HepG2 (cell line): ENCODE measurements around the gene EVA1C. TPM values are rescaled to one million over a fixed set of nuclear protein-coding genes. Genes with fewer than 3 reads are reported as not detected.

Experiments
- ATAC-seq: fragments of 200-7000 bp; cut with Tn5 transposase; 3 replicates; pipeline ENCODE4 v1.9.1; 2020; ENCODE audit warnings: mild to moderate bottlenecking, moderate library complexity
- BruUV-seq: library from RNA; stranded (reverse); fragments of 400-500 nt; replicated peaks from 2 replicates; lab custom pipeline; 2021; lab: Mats Ljungman, UMichigan
- CTCF ChIA-PET: fragments of 300-600 bp; formaldehyde crosslinking; extraction: SDS; loops from one replicate; lab custom pipeline; 2021; ENCODE audit warnings: low total read pairs, inconsistent platforms, low intra/inter-chr PET ratio; lab: Yijun Ruan, JAX
- POLR2A ChIA-PET: fragments of 350-600 bp; sonication (Branson Sonifier 250); formaldehyde crosslinking; loops from one replicate; lab custom pipeline; 2020; ENCODE audit warnings: antibody characterized with exemption, inconsistent platforms; lab: Yijun Ruan, JAX
- DNase-seq: peaks from one replicate; pipeline ENCODE4 v3.0.0-alpha.2; 2015; ENCODE audit warnings: low spot score
- FAIRE-seq: peaks from 3 replicates; lab custom pipeline; 2011; peaks lifted over from hg19 to GRCh38; lab: Jason Lieb, UNC
- H2AFZ ChIP-seq: one replicate; pipeline ENCODE4 v1.6.1; 2011; ENCODE audit warnings: low read length, inconsistent platforms
- H3K27ac ChIP-seq: fragments of 300-600 bp; 3 replicates; pipeline ENCODE4 v1.8.0; 2011; ENCODE audit warnings: mixed run types, mild to moderate bottlenecking, mixed read lengths, low read length, inconsistent platforms; ENCODE audit not compliant: insufficient read depth; ENCODE audit errors: extremely low read length
- H3K27me3 ChIP-seq, 2 experiments: fragments of 200-600 bp in 1 of 2; 2 replicates in 1 of 2; 3 replicates in 1 of 2; pipeline versions ENCODE4 v1.6.0 to v1.8.0; 2011; ENCODE audit warnings: low read length in 2 of 2, mild to moderate bottlenecking in 2 of 2, moderate library complexity in 2 of 2, inconsistent platforms in 1 of 2; ENCODE audit not compliant: insufficient read depth in 2 of 2, control insufficient read depth in 1 of 2
- H3K36me3 ChIP-seq, 2 experiments: fragments of 200-600 bp in 1 of 2; replicated peaks in 1 of 2; 2 replicates in 1 of 2; 3 replicates in 1 of 2; pipeline versions ENCODE4 v1.5.1 to v1.8.0; 2011; ENCODE audit warnings: low read length in 2 of 2, inconsistent platforms in 1 of 2; ENCODE audit not compliant: insufficient read depth in 2 of 2, control insufficient read depth in 1 of 2
- H3K4me1 ChIP-seq: 2 replicates; pipeline ENCODE4 v1.5.1; 2012; ENCODE audit warnings: low read length, inconsistent platforms; ENCODE audit not compliant: insufficient read depth
- H3K4me2 ChIP-seq: 2 replicates; pipeline ENCODE4 v1.6.0; 2011; ENCODE audit warnings: low read depth, low read length, inconsistent platforms
- H3K4me3 ChIP-seq, 3 experiments: fragments of 200-600 bp in 1 of 3; sonication (generic), shearing (Covaris generic) in 1 of 3; replicated peaks in 1 of 3; 2 replicates each; pipeline ENCODE4 v1.5.1; 2011 to 2016; ENCODE audit warnings: low read length in 3 of 3, inconsistent platforms in 2 of 3, low read depth in 2 of 3, mild to moderate bottlenecking in 2 of 3, control low read depth in 1 of 3, mixed read lengths in 1 of 3; ENCODE audit not compliant: insufficient read depth in 1 of 3
- H3K79me2 ChIP-seq: one replicate; pipeline ENCODE4 v1.6.1; 2011; ENCODE audit warnings: low read length, inconsistent platforms; ENCODE audit not compliant: insufficient read depth
- H3K9ac ChIP-seq: 2 replicates; pipeline ENCODE4 v1.6.0; 2011; ENCODE audit warnings: mild to moderate bottlenecking, low read depth, low read length, inconsistent platforms; ENCODE audit not compliant: insufficient read depth
- H3K9me3 ChIP-seq: 2 replicates; pipeline ENCODE4 v1.5.1; 2012; ENCODE audit warnings: mild to moderate bottlenecking, low read length
- H4K20me1 ChIP-seq: 2 replicates; pipeline ENCODE4 v1.6.0; 2011; ENCODE audit warnings: inconsistent platforms, mild to moderate bottlenecking, low read length, moderate library complexity; ENCODE audit not compliant: insufficient read depth
- ARID4A ChIP-seq: sonication (generic); formaldehyde crosslinking; IDR thresholded peaks from 2 replicates; pipeline ENCODE4 v1.5.0; 2020; ENCODE audit warnings: mild to moderate bottlenecking, missing genetic modification reagents, borderline replicate concordance
- DPF2 ChIP-seq: sonication (generic); formaldehyde crosslinking; IDR thresholded peaks from 2 replicates; pipeline ENCODE4 v1.4.0; 2020; ENCODE audit warnings: mild to moderate bottlenecking, low read depth, missing genetic modification reagents, borderline replicate concordance
- PHF20 ChIP-seq: sonication (generic); formaldehyde crosslinking; IDR thresholded peaks from 2 replicates; pipeline ENCODE4 v1.5.0; 2020; ENCODE audit warnings: mild to moderate bottlenecking, missing genetic modification reagents
- RAD21 ChIP-seq: fragments of 450-650 bp; formaldehyde crosslinking; IDR thresholded peaks from 2 replicates; pipeline ENCODE4 v1.5.0; 2020; ENCODE audit warnings: mild to moderate bottlenecking
- RBM22 ChIP-seq: fragments of 200-400 bp; formaldehyde crosslinking; optimal IDR thresholded peaks from 2 replicates; pipeline ENCODE3; 2017; ENCODE audit warnings: mild to moderate bottlenecking, low read length, moderate library complexity
- ZNF251 ChIP-seq: sonication (generic); formaldehyde crosslinking; IDR thresholded peaks from 2 replicates; pipeline ENCODE4 v1.9.0; 2021; ENCODE audit warnings: mild to moderate bottlenecking, missing genetic modification reagents
- WGBS: methylation state at CpG from one replicate; pipeline ENCODE4 v1.1.6; 2017; ENCODE audit warnings: low lambda C conversion rate; 5-methylcytosine and 5-hydroxymethylcytosine counted together
- in situ Hi-C: cut with HindIII; loops from 2 replicates; pipeline ENCODE4 v1.10.0; 2017; ENCODE audit warnings: low pct_unique_long_range_greater_than_20kb; ENCODE audit not compliant: extremely low pct_ligation_motif_present
- intact Hi-C: fragments of 100-400 bp; cut with micrococcal nuclease; formaldehyde crosslinking; loops from one replicate; pipeline ENCODE4 v1.10.0; 2022; ENCODE audit not compliant: unreplicated experiment
- polyA plus RNA-seq, 8 experiments: library from polyadenylated mRNA; depleted of rRNA in 3 of 8; stranded (reverse) in 7 of 8; unstranded in 1 of 8; fragments of >200 nt; fragmentation: Illumina TruSeq in 4 of 8; extraction: Trizol in 4 of 8; gene quantifications; 2 replicates each; pipeline versions ENCODE4 v1.2.1 to v1.2.3, GENCODE V29; 2011 to 2016; ENCODE audit warnings: low read depth in 4 of 8, missing spikeins in 1 of 8, mixed read lengths in 1 of 8; ENCODE audit not compliant: insufficient read depth in 1 of 8
- total RNA-seq, 5 experiments: library from RNA; depleted of rRNA; stranded (reverse); fragments of >200 nt; fragmentation: Illumina TruSeq; extraction: Trizol; gene quantifications; 2 replicates each; pipeline ENCODE4 v1.2.3, GENCODE V29; 2016; ENCODE audit warnings: low read depth in 1 of 5

The EVA1C gene
- total and polyA plus RNA-seq, 2 of the 13 experiments (the other 11 are each of a cell fraction or from before 2014, with no cell fraction given), result 0.29 to 0.34 TPM

- BruUV-seq, result no TSS peak
- ATAC-seq (no peak), DNase-seq (no peak), FAIRE-seq (no peak)
- ChIA-PET POLR2A (no interaction called here), CTCF (no interaction called here)
- Histone ChIP-seq H3K27me3 (no peaks in the 10 kb centered on the region; a peak in 1 of 5 replicates), H4K20me1 (no peaks in the 10 kb centered on the region), H3K79me2 (no peaks in the 10 kb centered on the region), H3K4me3 (no peak overlapping the region), H3K9ac (no peak overlapping the region), H3K9me3 (no peaks in the 10 kb centered on the region), H3K27ac (no peak overlapping the region), H2AFZ (no peak overlapping the region), H3K36me3 (no peaks in the 10 kb centered on the region), H3K4me2 (no peak overlapping the region), H3K4me1 (peaks cover 21% of the 10 kb centered on the region)
- in situ Hi-C loops, result no loop called here
- intact Hi-C loops, result no loop called here
- WGBS, result 53% methylated on average over 9 of the region's 9 CpGs
- TF ChIP-seq ARID4A (no peak), DPF2 (CRISPR knock-in tag) (no peak), RAD21 (CRISPR knock-in tag) (no peak), PHF20 (CRISPR knock-in tag) (no peak), ZNF251 (CRISPR knock-in tag) (no peak), RBM22 (no peak)
These were observed 11.0 kb downstream of the EVA1C start for GRCh38 chr21:32423320-32424190.
